ENCODE data around the gene OR8D2.

DNA sequence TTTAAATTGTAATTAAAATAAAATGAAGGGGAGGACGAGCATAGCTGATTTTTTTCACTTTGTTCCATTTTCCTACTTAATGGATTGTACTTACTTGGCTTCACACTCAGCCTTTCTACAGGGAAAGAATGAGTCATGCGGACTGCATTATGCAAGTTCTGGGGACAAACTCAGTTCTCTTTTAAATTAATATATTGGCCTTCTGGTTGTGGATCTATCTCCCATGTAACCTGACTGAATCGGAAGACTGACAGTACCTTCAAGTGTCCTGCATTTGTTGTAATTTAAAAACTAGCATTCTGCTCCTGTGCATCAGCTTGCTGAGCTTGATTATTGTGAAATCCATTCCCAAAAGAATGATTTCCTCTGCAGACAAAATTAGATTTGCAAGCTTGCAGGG lies 18.4 kb downstream of the OR8D2 start:
- TF ChIP-seq CTCF (conservative IDR thresholded peaks at IDR 0.05; ENCODE audit: low read depth, low read length) = no peak
- no peak for TF ChIP-seq EZH2 (IDR thresholded peaks at IDR 0.05; ENCODE audit: borderline replicate concordance, low read depth, low read length, poor library complexity, severe bottlenecking)
